HepG2 (cell line): ENCODE results near the gene LRRC8E. TPM values are rescaled to one million over a fixed set of nuclear protein-coding genes. Genes with fewer than 3 reads are reported as not detected.

Experiments used
- ATAC-seq: fragments of 200-7000 bp; cut with Tn5 transposase; 3 replicates; pipeline ENCODE4 v1.9.1; 2020; ENCODE audit warnings: mild to moderate bottlenecking, moderate library complexity
- BruUV-seq: library from RNA; stranded (reverse); fragments of 400-500 nt; replicated peaks from 2 replicates; lab custom pipeline; 2021; lab: Mats Ljungman, UMichigan
- CTCF ChIA-PET: fragments of 300-600 bp; formaldehyde crosslinking; extraction: SDS; loops from one replicate; lab custom pipeline; 2021; ENCODE audit warnings: low total read pairs, inconsistent platforms, low intra/inter-chr PET ratio; lab: Yijun Ruan, JAX
- POLR2A ChIA-PET: fragments of 350-600 bp; sonication (Branson Sonifier 250); formaldehyde crosslinking; loops from one replicate; lab custom pipeline; 2020; ENCODE audit warnings: antibody characterized with exemption, inconsistent platforms; lab: Yijun Ruan, JAX
- DNase-seq: peaks from one replicate; pipeline ENCODE4 v3.0.0-alpha.2; 2015; ENCODE audit warnings: low spot score
- FAIRE-seq: peaks from 3 replicates; lab custom pipeline; 2011; peaks lifted over from hg19 to GRCh38; lab: Jason Lieb, UNC
- H2AFZ ChIP-seq: one replicate; pipeline ENCODE4 v1.6.1; 2011; ENCODE audit warnings: low read length, inconsistent platforms
- H3K27ac ChIP-seq: fragments of 300-600 bp; 3 replicates; pipeline ENCODE4 v1.8.0; 2011; ENCODE audit warnings: mixed run types, mild to moderate bottlenecking, mixed read lengths, low read length, inconsistent platforms; ENCODE audit not compliant: insufficient read depth; ENCODE audit errors: extremely low read length
- H3K27me3 ChIP-seq, 2 experiments: fragments of 200-600 bp in 1 of 2; 2 replicates in 1 of 2; 3 replicates in 1 of 2; pipeline versions ENCODE4 v1.6.0 to v1.8.0; 2011; ENCODE audit warnings: low read length in 2 of 2, mild to moderate bottlenecking in 2 of 2, moderate library complexity in 2 of 2, inconsistent platforms in 1 of 2; ENCODE audit not compliant: insufficient read depth in 2 of 2, control insufficient read depth in 1 of 2
- H3K36me3 ChIP-seq, 2 experiments: fragments of 200-600 bp in 1 of 2; replicated peaks in 1 of 2; 2 replicates in 1 of 2; 3 replicates in 1 of 2; pipeline versions ENCODE4 v1.5.1 to v1.8.0; 2011; ENCODE audit warnings: low read length in 2 of 2, inconsistent platforms in 1 of 2; ENCODE audit not compliant: insufficient read depth in 2 of 2, control insufficient read depth in 1 of 2
- H3K4me1 ChIP-seq: 2 replicates; pipeline ENCODE4 v1.5.1; 2012; ENCODE audit warnings: low read length, inconsistent platforms; ENCODE audit not compliant: insufficient read depth
- H3K4me2 ChIP-seq: 2 replicates; pipeline ENCODE4 v1.6.0; 2011; ENCODE audit warnings: low read depth, low read length, inconsistent platforms
- H3K4me3 ChIP-seq, 3 experiments: fragments of 200-600 bp in 1 of 3; sonication (generic), shearing (Covaris generic) in 1 of 3; replicated peaks in 1 of 3; 2 replicates each; pipeline ENCODE4 v1.5.1; 2011 to 2016; ENCODE audit warnings: low read length in 3 of 3, inconsistent platforms in 2 of 3, low read depth in 2 of 3, mild to moderate bottlenecking in 2 of 3, control low read depth in 1 of 3, mixed read lengths in 1 of 3; ENCODE audit not compliant: insufficient read depth in 1 of 3
- H3K79me2 ChIP-seq: one replicate; pipeline ENCODE4 v1.6.1; 2011; ENCODE audit warnings: low read length, inconsistent platforms; ENCODE audit not compliant: insufficient read depth
- H3K9ac ChIP-seq: 2 replicates; pipeline ENCODE4 v1.6.0; 2011; ENCODE audit warnings: mild to moderate bottlenecking, low read depth, low read length, inconsistent platforms; ENCODE audit not compliant: insufficient read depth
- H3K9me3 ChIP-seq: 2 replicates; pipeline ENCODE4 v1.5.1; 2012; ENCODE audit warnings: mild to moderate bottlenecking, low read length
- H4K20me1 ChIP-seq: 2 replicates; pipeline ENCODE4 v1.6.0; 2011; ENCODE audit warnings: inconsistent platforms, mild to moderate bottlenecking, low read length, moderate library complexity; ENCODE audit not compliant: insufficient read depth
- ATF3 ChIP-seq: sonication (generic); formaldehyde crosslinking; IDR thresholded peaks from 2 replicates; pipeline ENCODE4 v1.4.0; 2020; ENCODE audit warnings: missing genetic modification reagents
- GATAD2A ChIP-seq: IDR thresholded peaks from 2 replicates; pipeline ENCODE4 v1.6.1; 2016
- IRF1 ChIP-seq: sonication (generic); formaldehyde crosslinking; IDR thresholded peaks from 2 replicates; pipeline ENCODE4 v1.4.0; 2020; ENCODE audit warnings: low read depth, mild to moderate bottlenecking, missing genetic modification reagents
- MEF2D ChIP-seq: sonication (generic); formaldehyde crosslinking; IDR thresholded peaks from 2 replicates; pipeline ENCODE4 v1.5.1; 2020; ENCODE audit warnings: mild to moderate bottlenecking, missing genetic modification reagents
- MXD3 ChIP-seq: IDR thresholded peaks from 2 replicates; pipeline ENCODE4 v1.6.1; 2016; ENCODE audit warnings: mild to moderate bottlenecking, missing biosample characterization, missing genetic modification reagents
- NCOR1 ChIP-seq: fragments of 200-600 bp; sonication (generic); IDR thresholded peaks from 2 replicates; pipeline ENCODE4 v1.7.0; 2017; ENCODE audit warnings: antibody characterized with exemption, low read length, borderline replicate concordance
- RAD21 ChIP-seq: fragments of 450-650 bp; formaldehyde crosslinking; IDR thresholded peaks from 2 replicates; pipeline ENCODE4 v1.5.0; 2020; ENCODE audit warnings: mild to moderate bottlenecking
- SMAD3 ChIP-seq: sonication (generic); formaldehyde crosslinking; IDR thresholded peaks from 2 replicates; pipeline ENCODE4 v1.4.0; 2020; ENCODE audit warnings: missing genetic modification reagents
- TEF ChIP-seq: sonication (generic); formaldehyde crosslinking; IDR thresholded peaks from 2 replicates; pipeline ENCODE4 v1.5.0; 2020; ENCODE audit warnings: missing genetic modification reagents
- TGIF2 ChIP-seq: IDR thresholded peaks from 2 replicates; pipeline ENCODE4 v1.6.1; 2016; ENCODE audit warnings: control low read depth, missing compliant biosample characterization
- ZBTB34 ChIP-seq: sonication (generic); formaldehyde crosslinking; IDR thresholded peaks from 2 replicates; pipeline ENCODE4 v1.8.0; 2022; ENCODE audit warnings: mild to moderate bottlenecking, missing genetic modification reagents
- ZNF282 ChIP-seq: fragments of 450-650 bp; IDR thresholded peaks from 2 replicates; pipeline ENCODE4 v1.6.1; 2018; ENCODE audit not compliant: partially characterized antibody
- ZNF567 ChIP-seq: sonication (generic); formaldehyde crosslinking; IDR thresholded peaks from 2 replicates; pipeline ENCODE4 v1.8.1; 2023; ENCODE audit warnings: mild to moderate bottlenecking, missing genetic modification reagents, borderline replicate concordance
- ZNF607 ChIP-seq: sonication (generic); formaldehyde crosslinking; IDR thresholded peaks from 2 replicates; pipeline ENCODE4 v1.5.1; 2020; ENCODE audit warnings: missing genetic modification reagents, mild to moderate bottlenecking, borderline replicate concordance
- ZNF83 ChIP-seq: sonication (generic); formaldehyde crosslinking; IDR thresholded peaks from 2 replicates; pipeline ENCODE4 v1.4.0; 2020; ENCODE audit warnings: missing genetic modification reagents, mild to moderate bottlenecking, borderline replicate concordance
- WGBS: methylation state at CpG from one replicate; pipeline ENCODE4 v1.1.6; 2017; ENCODE audit warnings: low lambda C conversion rate; 5-methylcytosine and 5-hydroxymethylcytosine counted together
- in situ Hi-C: cut with HindIII; loops from 2 replicates; pipeline ENCODE4 v1.10.0; 2017; ENCODE audit warnings: low pct_unique_long_range_greater_than_20kb; ENCODE audit not compliant: extremely low pct_ligation_motif_present
- intact Hi-C: fragments of 100-400 bp; cut with micrococcal nuclease; formaldehyde crosslinking; loops from one replicate; pipeline ENCODE4 v1.10.0; 2022; ENCODE audit not compliant: unreplicated experiment
- polyA plus RNA-seq, 8 experiments: library from polyadenylated mRNA; depleted of rRNA in 3 of 8; stranded (reverse) in 7 of 8; unstranded in 1 of 8; fragments of >200 nt; fragmentation: Illumina TruSeq in 4 of 8; extraction: Trizol in 4 of 8; gene quantifications; 2 replicates each; pipeline versions ENCODE4 v1.2.1 to v1.2.3, GENCODE V29; 2011 to 2016; ENCODE audit warnings: low read depth in 4 of 8, missing spikeins in 1 of 8, mixed read lengths in 1 of 8; ENCODE audit not compliant: insufficient read depth in 1 of 8
- total RNA-seq, 5 experiments: library from RNA; depleted of rRNA; stranded (reverse); fragments of >200 nt; fragmentation: Illumina TruSeq; extraction: Trizol; gene quantifications; 2 replicates each; pipeline ENCODE4 v1.2.3, GENCODE V29; 2016; ENCODE audit warnings: low read depth in 1 of 5

LRRC8E gene
- total and polyA plus RNA-seq, 2 of the 13 experiments (the other 11 are each of a cell fraction or from before 2014, with no cell fraction given), result 8.0 to 10.3 TPM

GRCh38 chr19:7924241-7924640 is 35.9 kb downstream of the LRRC8E start:
- Histone ChIP-seq H3K9me3 (no peaks in the 10 kb centered on the region), H3K4me3 (no peak overlapping the region), H3K4me1 (peaks cover 8% of the 10 kb centered on the region), H4K20me1 (peaks cover 5% of the 10 kb centered on the region; the same call in 1 of the 2 replicates), H3K36me3 (peaks cover 6 to 10% of the 10 kb centered on the region in 2 experiments; a peak in 2 of 5 replicates), H3K79me2 (no peaks in the 10 kb centered on the region), H2AFZ (no peak overlapping the region), H3K4me2 (no peak overlapping the region), H3K27ac (no peak overlapping the region)
- WGBS, result 83% methylated on average over 8 of the region's 12 CpGs
- ATAC-seq (no peak), DNase-seq (no peak)
- in situ Hi-C loops (loop anchor here (5.0 kb wide), 1 partner anchor 72 kb away; no protein-coding TSS in a partner anchor), intact Hi-C loops (loop anchor here (2.0 kb wide), 1 partner anchor 71 kb away; no protein-coding TSS in a partner anchor)
- ChIA-PET POLR2A (interaction anchor here (0.5 kb wide), 1 partner anchor 27 kb away, joined by 3 read pairs; no protein-coding TSS in a partner anchor), CTCF (interaction anchor here (1.2 to 2.7 kb wide), 2 partner anchors 56 to 71 kb away, joined by 4 to 28 read pairs; no protein-coding TSS in a partner anchor)
- TF ChIP-seq MEF2D (CRISPR knock-in tag), result no peak
- no peak for TF ChIP-seq ZNF282
- no peak for TF ChIP-seq ZNF567
- no peak for TF ChIP-seq TGIF2
- no peak for TF ChIP-seq IRF1 (CRISPR knock-in tag)
- no peak for TF ChIP-seq RAD21 (CRISPR knock-in tag)
- no peak for TF ChIP-seq ATF3 (CRISPR knock-in tag)
- no peak for TF ChIP-seq NCOR1
- TF ChIP-seq GATAD2A (CRISPR knock-in tag), result no peak
- no peak for TF ChIP-seq ZNF607
- TF ChIP-seq MXD3 (CRISPR knock-in tag), result no peak
- TF ChIP-seq SMAD3 (CRISPR knock-in tag), result no peak
- no peak for TF ChIP-seq TEF (CRISPR knock-in tag)
- no peak for TF ChIP-seq ZBTB34 (CRISPR knock-in tag)
- no peak for TF ChIP-seq ZNF83
- TF ChIP-seq, all 625 proteins: peak for 0
- no peak overlapping the region for H3K9ac ChIP-seq
- FAIRE-seq, result no peak
- H3K27me3 ChIP-seq, result no peaks in the 10 kb centered on the region; a peak in 1 of 5 replicates
- no TSS peak for BruUV-seq
